Activated naive CD8-positive, alpha-beta T cell treated with anti-CD3 and anti-CD28 coated beads, Interleukin-2, amount 10 ng/mL, durations not matched to agents 7 days and 5 days (primary cell): Measurements from ENCODE around the gene DEFB131B. TPM values are rescaled to one million over a fixed set of nuclear protein-coding genes. Genes with fewer than 3 reads are reported as not detected.
"Not testable (repeated sequence)": the region's sequence is repeated elsewhere in the genome, so short reads cannot be mapped to it uniquely, and the experiment has no call there.

Source experiments
- ATAC-seq: fragments of 150-1000 bp; cut with Tn5 transposase; one replicate; pipeline ENCODE4 v1.10.0; 2021; ENCODE audit warnings: low read depth, moderate library complexity
- POLR2A ChIA-PET: fragments of 350-600 bp; sonication (Branson Sonifier 250); formaldehyde crosslinking; loops from one replicate; lab custom pipeline; 2021; ENCODE audit warnings: antibody characterized with exemption; lab: Charles Lee
- DNase-seq: peaks from one replicate; pipeline ENCODE4 v3.0.0; 2021
- H3K27ac Mint-ChIP-seq: one replicate; pipeline ENCODE4 v1.8.0; 2022; ENCODE audit warnings: mild to moderate bottlenecking, mixed read lengths
- H3K27me3 Mint-ChIP-seq: one replicate; pipeline ENCODE4 v1.8.0; 2022; ENCODE audit warnings: mild to moderate bottlenecking, moderate library complexity, mixed read lengths
- H3K36me3 Mint-ChIP-seq: one replicate; pipeline ENCODE4 v1.8.0; 2021; ENCODE audit warnings: mild to moderate bottlenecking, mixed read lengths
- H3K4me1 Mint-ChIP-seq: one replicate; pipeline ENCODE4 v1.8.0; 2021; ENCODE audit warnings: mixed read lengths
- H3K4me3 Mint-ChIP-seq: one replicate; pipeline ENCODE4 v1.8.0; 2022; ENCODE audit warnings: mild to moderate bottlenecking, moderate library complexity, mixed read lengths
- H3K9me3 Mint-ChIP-seq: one replicate; pipeline ENCODE4 v1.8.0; 2021; ENCODE audit warnings: mixed read lengths
- total RNA-seq, 2 experiments: library from RNA; stranded (reverse); gene quantifications; one replicate each; pipeline ENCODE4 v1.2.3, GENCODE V29; 2021

Gene DEFB131B, protein sequence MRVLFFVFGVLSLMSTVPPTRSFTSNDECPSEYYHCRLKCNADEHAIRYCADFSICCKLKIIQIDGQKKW
- total RNA-seq: not detected

- H3K4me1 Mint-ChIP-seq, ATAC-seq, H3K27me3 Mint-ChIP-seq, DNase-seq, H3K4me3 Mint-ChIP-seq, H3K9me3 Mint-ChIP-seq, POLR2A ChIA-PET, H3K27ac Mint-ChIP-seq: not testable (repeated sequence)
- peaks cover 14% of the 10 kb centered on the region for H3K36me3 Mint-ChIP-seq
Observed at GRCh38 chr11:71878059-71878458, at the start of gene DEFB131B. DEFB131B (plus strand) TSS chr11:71878453; CDS start chr11:71878453, 0 bp downstream.

GRCh38 chr11:71829247-71829646, 49.0 kb upstream of the DEFB131B start:
- H3K36me3 Mint-ChIP-seq, POLR2A ChIA-PET: not testable (repeated sequence)

GRCh38 chr11:71829686-71830085, 48.6 kb upstream of the DEFB131B start:
- H3K9me3 Mint-ChIP-seq, POLR2A ChIA-PET, DNase-seq, ATAC-seq, H3K4me1 Mint-ChIP-seq, H3K36me3 Mint-ChIP-seq, H3K4me3 Mint-ChIP-seq, H3K27ac Mint-ChIP-seq: not testable (repeated sequence)
- peaks cover 26% of the 10 kb centered on the region for H3K27me3 Mint-ChIP-seq

More at GRCh38 chr11:71829247-71829646, 49.0 kb upstream of the DEFB131B start:
- H3K9me3 Mint-ChIP-seq, H3K4me1 Mint-ChIP-seq, H3K27ac Mint-ChIP-seq, ATAC-seq, DNase-seq, H3K4me3 Mint-ChIP-seq: not testable (repeated sequence)
- peaks cover 28% of the 10 kb centered on the region for H3K27me3 Mint-ChIP-seq

DNA sequence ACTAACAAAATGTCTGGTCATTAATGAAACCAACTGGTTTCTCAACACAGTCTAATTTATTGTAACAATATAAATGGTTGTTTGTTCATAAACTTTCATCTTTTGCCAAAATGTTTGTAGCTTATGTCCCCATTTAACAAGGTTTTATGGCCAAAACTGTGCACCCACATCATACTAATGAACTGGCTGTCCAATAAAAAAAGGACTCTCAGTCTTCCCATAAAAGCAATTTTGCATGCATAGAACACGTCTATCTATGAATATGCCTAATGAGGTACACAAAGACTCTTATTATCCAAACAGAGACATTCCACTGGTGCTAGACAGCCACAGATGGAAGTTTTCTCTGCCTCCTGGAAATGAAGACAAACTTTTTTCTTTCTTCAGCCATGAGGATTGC, 45.4 kb upstream of the DEFB131B start, which contains the start of gene DEFB108B:
Gene DEFB108B (plus strand): TSS at position 390 of the 400 bp plus-strand sequence. CDS start 0 bp downstream, at position 390.
- H3K4me3 Mint-ChIP-seq, H3K27ac Mint-ChIP-seq, H3K4me1 Mint-ChIP-seq, ATAC-seq, DNase-seq, POLR2A ChIA-PET, H3K36me3 Mint-ChIP-seq, H3K9me3 Mint-ChIP-seq: not testable (repeated sequence)
- H3K27me3 Mint-ChIP-seq: peaks cover 18% of the 10 kb centered on the region

DNA sequence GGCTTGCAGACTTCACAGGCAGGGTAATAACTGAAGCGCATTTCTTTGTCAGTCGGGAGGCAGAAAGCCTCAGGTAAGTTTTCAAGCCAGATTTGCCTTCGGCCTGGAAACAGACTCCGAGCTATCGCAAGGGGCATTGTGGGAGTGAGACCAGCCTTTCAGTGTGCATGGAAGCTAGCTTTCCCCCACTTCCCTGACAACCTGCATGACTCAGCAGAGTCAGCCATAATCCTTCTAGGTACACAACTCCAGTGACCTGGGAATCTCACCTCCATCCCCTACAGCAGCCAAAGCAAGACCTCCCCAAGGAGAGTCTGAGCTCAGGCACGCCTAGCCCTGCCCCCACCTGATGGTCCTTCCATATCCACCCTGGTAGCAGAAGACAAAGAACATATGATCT, 35.5 kb upstream of the DEFB131B start:
- H3K4me1 Mint-ChIP-seq, ATAC-seq, H3K9me3 Mint-ChIP-seq, H3K27ac Mint-ChIP-seq, DNase-seq, POLR2A ChIA-PET, H3K36me3 Mint-ChIP-seq, H3K4me3 Mint-ChIP-seq: not testable (repeated sequence)
- H3K27me3 Mint-ChIP-seq: peaks cover 11% of the 10 kb centered on the region

GRCh38 chr11:71843355-71843754, 34.9 kb upstream of the DEFB131B start:
- H3K4me3 Mint-ChIP-seq, POLR2A ChIA-PET, H3K27ac Mint-ChIP-seq, H3K9me3 Mint-ChIP-seq, ATAC-seq, H3K36me3 Mint-ChIP-seq, H3K4me1 Mint-ChIP-seq, DNase-seq: not testable (repeated sequence)
- peaks cover 14% of the 10 kb centered on the region for H3K27me3 Mint-ChIP-seq

GRCh38 chr11:71843858-71844257, 34.4 kb upstream of the DEFB131B start:
- H3K4me1 Mint-ChIP-seq: peaks cover 1% of the 10 kb centered on the region
- no peak for DNase-seq
- peaks cover 9% of the 10 kb centered on the region for H3K27me3 Mint-ChIP-seq
- POLR2A ChIA-PET: no interaction called here
- no peaks in the 10 kb centered on the region for H3K9me3 Mint-ChIP-seq
- H3K36me3 Mint-ChIP-seq: no peaks in the 10 kb centered on the region
- no peak overlapping the region for H3K27ac Mint-ChIP-seq
- ATAC-seq: no peak
- H3K4me3 Mint-ChIP-seq: no peak overlapping the region

- POLR2A ChIA-PET, H3K4me1 Mint-ChIP-seq, H3K27me3 Mint-ChIP-seq, H3K36me3 Mint-ChIP-seq, H3K4me3 Mint-ChIP-seq, H3K9me3 Mint-ChIP-seq, ATAC-seq, H3K27ac Mint-ChIP-seq, DNase-seq: not testable (repeated sequence)
Observed at GRCh38 chr11:71853895-71854294, 24.4 kb upstream of the DEFB131B start.

DNA sequence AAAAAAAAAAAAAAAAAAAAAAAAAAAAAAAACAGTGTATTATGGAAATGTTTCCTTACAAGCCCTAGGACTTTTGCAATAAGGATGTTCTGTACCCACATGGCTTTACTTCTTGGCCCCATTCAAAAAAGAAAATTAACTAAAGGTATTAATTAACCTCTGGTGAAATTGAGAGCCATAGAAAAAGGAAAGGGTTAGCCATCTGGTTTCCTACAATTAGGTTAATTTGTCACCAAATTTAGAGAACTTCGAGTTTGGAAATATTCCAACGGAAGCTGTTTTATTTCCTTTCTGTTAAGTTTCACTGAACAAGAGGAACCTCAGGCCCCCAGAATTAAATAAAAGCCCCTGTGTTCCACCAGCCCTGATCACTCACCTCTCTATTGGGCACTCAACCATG, 22.4 kb upstream of the DEFB131B start:
- not testable (repeated sequence) for H3K4me1 Mint-ChIP-seq

GRCh38 chr11:71860835-71861234, 17.4 kb upstream of the DEFB131B start:
- not testable (repeated sequence) for H3K36me3 Mint-ChIP-seq, H3K4me1 Mint-ChIP-seq, ATAC-seq

More for the DNA sequence above, 22.4 kb upstream of the DEFB131B start:
- DNase-seq, H3K4me3 Mint-ChIP-seq, H3K9me3 Mint-ChIP-seq, H3K27ac Mint-ChIP-seq, POLR2A ChIA-PET, H3K27me3 Mint-ChIP-seq, ATAC-seq, H3K36me3 Mint-ChIP-seq: not testable (repeated sequence)

DNA sequence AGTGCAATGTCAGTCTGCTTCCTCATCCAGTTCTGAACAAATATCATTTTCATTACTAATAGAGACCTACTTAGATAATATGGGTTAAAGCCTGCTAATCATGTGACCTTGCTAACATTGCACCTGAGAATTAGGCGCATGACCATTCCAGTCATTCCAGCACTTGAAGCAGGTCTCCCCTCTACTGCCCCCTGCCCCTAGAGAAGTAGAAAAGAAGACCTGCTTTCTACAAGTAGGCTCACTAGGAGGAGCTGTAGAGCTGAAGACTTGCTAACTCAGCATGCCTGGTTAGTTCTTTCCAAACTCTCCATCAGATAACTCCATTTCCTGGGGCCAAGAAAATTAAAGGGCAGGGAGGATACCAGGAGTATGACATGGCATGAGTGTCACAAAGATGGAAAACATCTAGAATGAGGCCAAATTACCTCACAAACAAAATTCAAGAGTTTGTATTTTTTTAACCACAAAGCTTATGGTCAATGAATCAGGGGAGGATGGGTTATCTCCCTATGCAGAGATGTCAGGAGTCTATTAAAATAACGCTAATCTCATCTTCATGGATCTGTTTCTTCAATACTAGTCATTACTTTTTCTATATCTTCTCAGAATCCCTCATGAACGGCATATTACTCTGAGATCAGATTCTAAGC, 14.2 kb upstream of the DEFB131B start:
- H3K4me3 Mint-ChIP-seq, H3K27ac Mint-ChIP-seq, H3K4me1 Mint-ChIP-seq, H3K36me3 Mint-ChIP-seq, H3K27me3 Mint-ChIP-seq, DNase-seq, H3K9me3 Mint-ChIP-seq, POLR2A ChIA-PET: not testable (repeated sequence)
- ATAC-seq: peak; percentile 73

More at GRCh38 chr11:71860835-71861234, 17.4 kb upstream of the DEFB131B start:
- H3K27ac Mint-ChIP-seq, H3K4me3 Mint-ChIP-seq, H3K27me3 Mint-ChIP-seq, DNase-seq, H3K9me3 Mint-ChIP-seq, POLR2A ChIA-PET: not testable (repeated sequence)

GRCh38 chr11:71867209-71867608, 11.0 kb upstream of the DEFB131B start:
- H3K27me3 Mint-ChIP-seq, H3K9me3 Mint-ChIP-seq, H3K36me3 Mint-ChIP-seq, H3K4me3 Mint-ChIP-seq, H3K4me1 Mint-ChIP-seq, POLR2A ChIA-PET, ATAC-seq, H3K27ac Mint-ChIP-seq, DNase-seq: not testable (repeated sequence)

DNA sequence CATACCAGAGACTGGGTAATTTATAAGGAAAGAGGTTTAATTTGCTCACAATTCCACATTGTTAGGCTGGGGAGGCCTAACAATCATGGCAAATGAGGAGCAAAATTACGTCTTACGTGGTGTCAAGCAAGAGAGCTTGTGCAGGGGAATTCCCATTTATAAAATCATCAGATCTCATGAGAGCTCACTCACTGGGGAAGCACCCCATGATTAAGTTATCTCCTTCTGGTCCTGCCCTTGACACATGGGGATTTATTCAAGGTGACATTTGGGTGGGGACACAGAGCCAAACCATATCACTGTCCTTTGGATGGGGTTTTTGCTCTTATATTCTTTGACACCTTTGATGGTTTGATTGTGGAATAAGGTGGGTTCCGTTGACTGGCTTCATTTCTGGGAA, 8.3 kb upstream of the DEFB131B start:
- H3K27me3 Mint-ChIP-seq, H3K9me3 Mint-ChIP-seq, ATAC-seq, H3K4me3 Mint-ChIP-seq, H3K27ac Mint-ChIP-seq, H3K36me3 Mint-ChIP-seq, POLR2A ChIA-PET, H3K4me1 Mint-ChIP-seq, DNase-seq: not testable (repeated sequence)

DNA sequence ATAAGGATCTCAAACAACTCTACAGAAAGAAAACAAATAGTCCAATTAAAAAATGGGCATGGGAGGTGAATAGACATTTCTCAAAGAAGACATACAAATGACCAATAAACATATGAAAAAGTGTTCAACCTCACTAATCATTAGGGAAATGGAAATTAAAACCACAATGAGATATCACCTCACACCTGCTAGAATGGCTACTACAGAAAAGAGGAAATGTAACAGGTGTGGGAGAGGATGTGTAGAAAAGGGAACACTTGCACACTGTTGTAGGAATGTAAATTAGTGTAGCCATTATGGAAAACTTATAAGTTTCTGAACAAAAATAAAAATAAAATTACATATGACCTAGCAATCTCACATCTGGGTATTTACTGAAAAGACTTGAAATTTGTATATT, 7.6 kb upstream of the DEFB131B start:
- POLR2A ChIA-PET, H3K27ac Mint-ChIP-seq, H3K9me3 Mint-ChIP-seq, H3K4me1 Mint-ChIP-seq, H3K4me3 Mint-ChIP-seq, H3K27me3 Mint-ChIP-seq, ATAC-seq, DNase-seq, H3K36me3 Mint-ChIP-seq: not testable (repeated sequence)
